ENCODE data around the gene AGAP1. TPM values are rescaled to one million over a fixed set of nuclear protein-coding genes. Genes with fewer than 3 reads are reported as not detected.

Gene AGAP1
- total and polyA plus RNA-seq, 2 donors from 2014 or later: 8.1 to 44.5 TPM

DNA sequence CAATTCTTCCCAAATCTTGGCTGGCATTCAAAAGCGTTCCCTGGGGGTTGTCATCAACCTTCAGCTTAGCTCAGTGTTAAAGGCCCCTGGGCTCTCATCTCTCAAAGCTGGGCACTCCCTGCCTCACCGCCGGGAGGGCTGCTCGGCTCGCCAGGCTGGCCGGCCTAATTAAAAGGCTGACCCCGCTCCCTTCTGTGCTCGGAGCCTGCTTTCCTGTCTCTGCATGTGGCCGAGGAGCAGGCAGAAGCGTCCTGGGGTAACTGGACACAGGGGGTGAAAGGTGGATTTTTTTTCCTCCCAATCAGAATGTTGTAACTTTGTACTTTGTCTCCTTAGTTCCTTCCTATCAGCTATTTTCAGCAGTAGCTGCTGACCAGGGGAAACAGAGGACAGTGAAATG lies 443.2 kb downstream of the AGAP1 start:
- no peak for FAIRE-seq
- intact Hi-C loops (cut with DNase I): no loop called here
- Histone ChIP-seq H3K9me3 (ENCODE audit: control insufficient read depth in 2 of 3, insufficient read depth in 1 of 3, low read length in 3 of 3) (peaks cover 0 to 7% (median 0%) of the 10 kb centered on the region in 3 donors), H3K4me1 (ENCODE audit: control insufficient read depth in 2 of 3, insufficient read depth in 2 of 3, low read depth in 1 of 3, low read length in 3 of 3) (peaks cover 0 to 3% (median 0%) of the 10 kb centered on the region in 3 donors), H3K4me3 (ENCODE audit: low read length in 3 of 3) (no peak overlapping the region), H3K9ac (ENCODE audit: low read length in 3 of 3) (no peak overlapping the region), H3K36me3 (ENCODE audit: control insufficient read depth in 2 of 3, insufficient read depth in 3 of 3, low read length in 3 of 3) (peaks cover 0 to 10% (median 0%) of the 10 kb centered on the region in 3 donors), H3K27me3 (ENCODE audit: control insufficient read depth, insufficient read depth, low read length) (no peaks in the 10 kb centered on the region), H3K27ac (ENCODE audit: low read depth in 2 of 2, low read length in 2 of 2) (peak overlapping the region; percentile 42 to 74)
- DNase-seq: peak in 1 of 5 donors; percentile 13
- TF ChIP-seq, protein P1, sequence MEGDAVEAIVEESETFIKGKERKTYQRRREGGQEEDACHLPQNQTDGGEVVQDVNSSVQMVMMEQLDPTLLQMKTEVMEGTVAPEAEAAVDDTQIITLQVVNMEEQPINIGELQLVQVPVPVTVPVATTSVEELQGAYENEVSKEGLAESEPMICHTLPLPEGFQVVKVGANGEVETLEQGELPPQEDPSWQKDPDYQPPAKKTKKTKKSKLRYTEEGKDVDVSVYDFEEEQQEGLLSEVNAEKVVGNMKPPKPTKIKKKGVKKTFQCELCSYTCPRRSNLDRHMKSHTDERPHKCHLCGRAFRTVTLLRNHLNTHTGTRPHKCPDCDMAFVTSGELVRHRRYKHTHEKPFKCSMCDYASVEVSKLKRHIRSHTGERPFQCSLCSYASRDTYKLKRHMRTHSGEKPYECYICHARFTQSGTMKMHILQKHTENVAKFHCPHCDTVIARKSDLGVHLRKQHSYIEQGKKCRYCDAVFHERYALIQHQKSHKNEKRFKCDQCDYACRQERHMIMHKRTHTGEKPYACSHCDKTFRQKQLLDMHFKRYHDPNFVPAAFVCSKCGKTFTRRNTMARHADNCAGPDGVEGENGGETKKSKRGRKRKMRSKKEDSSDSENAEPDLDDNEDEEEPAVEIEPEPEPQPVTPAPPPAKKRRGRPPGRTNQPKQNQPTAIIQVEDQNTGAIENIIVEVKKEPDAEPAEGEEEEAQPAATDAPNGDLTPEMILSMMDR (IDR thresholded peaks at IDR 0.05; ENCODE audit: borderline replicate concordance, extremely low read depth, insufficient read depth): no peak

DNA sequence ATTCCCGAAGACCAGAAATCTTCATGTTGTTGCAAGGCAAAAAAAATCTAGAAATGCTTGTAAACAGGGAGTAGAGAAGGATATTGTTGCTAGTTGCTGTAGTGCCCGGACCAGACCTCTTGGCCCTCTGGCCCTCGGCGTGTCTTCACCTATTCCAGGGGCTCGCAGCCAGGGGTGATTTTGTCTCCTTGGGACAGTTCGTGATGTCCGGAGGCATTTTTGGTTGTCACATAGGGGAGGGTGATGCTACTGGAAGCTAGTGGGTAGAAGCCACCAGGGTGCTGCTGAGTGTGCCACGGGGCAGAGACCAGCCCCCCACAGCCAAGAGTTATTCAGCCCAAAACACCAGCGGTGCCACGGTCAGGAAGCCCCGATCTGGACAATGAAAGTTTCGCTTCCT lies 443.7 kb downstream of the AGAP1 start:
- no peak for FAIRE-seq
- TF ChIP-seq, protein P1 (IDR thresholded peaks at IDR 0.05; ENCODE audit: borderline replicate concordance, extremely low read depth, insufficient read depth): no peak
- H3K27ac ChIP-seq (ENCODE audit: low read depth in 2 of 2, low read length in 2 of 2): peak overlapping the region; percentile 42 to 74
- H3K9ac ChIP-seq (ENCODE audit: low read length in 3 of 3): no peak overlapping the region
- peaks cover 0 to 7% (median 0%) of the 10 kb centered on the region in 3 donors for H3K9me3 ChIP-seq (ENCODE audit: control insufficient read depth in 2 of 3, insufficient read depth in 1 of 3, low read length in 3 of 3)
- H3K27me3 ChIP-seq (ENCODE audit: control insufficient read depth, insufficient read depth, low read length): no peaks in the 10 kb centered on the region
- intact Hi-C loops (cut with DNase I): no loop called here
- H3K4me1 ChIP-seq (ENCODE audit: control insufficient read depth in 2 of 3, insufficient read depth in 2 of 3, low read depth in 1 of 3, low read length in 3 of 3): peaks cover 0 to 3% (median 0%) of the 10 kb centered on the region in 3 donors
- H3K36me3 ChIP-seq (ENCODE audit: control insufficient read depth in 2 of 3, insufficient read depth in 3 of 3, low read length in 3 of 3): peaks cover 0 to 10% (median 0%) of the 10 kb centered on the region in 3 donors
- DNase-seq: no peak
- no peak overlapping the region for H3K4me3 ChIP-seq (ENCODE audit: low read length in 3 of 3)

DNA sequence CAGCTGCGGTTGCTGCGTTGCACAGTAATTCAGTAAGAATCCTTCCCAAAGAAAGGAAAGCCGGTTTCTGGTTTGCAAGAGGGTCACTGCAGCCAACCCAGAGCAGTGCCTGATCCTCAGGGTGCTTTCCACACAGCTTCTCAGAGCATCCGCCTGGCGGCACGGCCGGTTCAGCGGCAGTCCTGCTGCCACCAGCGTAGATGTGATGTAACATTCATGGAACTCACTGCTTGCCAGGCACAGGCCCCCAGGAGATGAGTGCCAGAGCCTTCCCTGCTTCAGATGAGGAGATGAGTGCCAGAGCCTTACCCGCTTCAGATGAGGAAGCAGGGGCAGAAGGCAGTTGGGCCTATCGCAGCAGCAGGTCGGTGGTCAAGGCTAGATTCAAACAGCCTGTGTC lies 444.1 kb downstream of the AGAP1 start:
- no peak for DNase-seq
- Histone ChIP-seq H3K27ac (ENCODE audit: low read depth in 2 of 2, low read length in 2 of 2) (peak overlapping the region in 1 of 2 donors; percentile 74), H3K9me3 (ENCODE audit: control insufficient read depth in 2 of 3, insufficient read depth in 1 of 3, low read length in 3 of 3) (peaks cover 0 to 7% (median 0%) of the 10 kb centered on the region in 3 donors), H3K27me3 (ENCODE audit: control insufficient read depth, insufficient read depth, low read length) (no peaks in the 10 kb centered on the region), H3K4me3 (ENCODE audit: low read length in 3 of 3) (no peak overlapping the region), H3K4me1 (ENCODE audit: control insufficient read depth in 2 of 3, insufficient read depth in 2 of 3, low read depth in 1 of 3, low read length in 3 of 3) (peaks cover 0 to 3% (median 0%) of the 10 kb centered on the region in 3 donors), H3K9ac (ENCODE audit: low read length in 3 of 3) (no peak overlapping the region), H3K36me3 (ENCODE audit: control insufficient read depth in 2 of 3, insufficient read depth in 3 of 3, low read length in 3 of 3) (peaks cover 0 to 10% (median 0%) of the 10 kb centered on the region in 3 donors)
- intact Hi-C loops (cut with DNase I): no loop called here
- TF ChIP-seq, protein P1 (IDR thresholded peaks at IDR 0.05; ENCODE audit: borderline replicate concordance, extremely low read depth, insufficient read depth): no peak
- no peak for FAIRE-seq

DNA sequence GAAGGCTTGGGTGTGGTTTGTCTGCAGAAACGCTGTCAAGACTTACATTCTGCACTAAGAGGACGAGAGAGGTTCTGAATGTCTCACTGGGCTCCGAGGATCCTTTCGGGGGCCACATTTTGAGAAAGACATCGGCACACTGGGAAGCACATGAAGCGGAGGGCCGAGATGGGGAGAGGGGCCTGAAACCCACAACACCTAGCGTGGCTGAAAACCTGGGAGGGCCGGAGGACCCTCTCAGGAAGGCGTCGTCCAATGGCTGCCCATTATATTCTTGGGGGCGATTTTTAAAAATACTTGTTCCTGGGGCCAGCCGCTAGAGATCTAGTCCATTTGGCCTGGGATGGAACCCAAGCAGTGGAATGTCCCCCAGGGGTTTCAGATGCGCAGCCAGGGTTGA lies 444.8 kb downstream of the AGAP1 start:
- Histone ChIP-seq H3K4me1 (ENCODE audit: control insufficient read depth in 2 of 3, insufficient read depth in 2 of 3, low read depth in 1 of 3, low read length in 3 of 3) (peaks cover 0 to 3% (median 0%) of the 10 kb centered on the region in 3 donors), H3K27me3 (ENCODE audit: control insufficient read depth, insufficient read depth, low read length) (no peaks in the 10 kb centered on the region), H3K9me3 (ENCODE audit: control insufficient read depth in 2 of 3, insufficient read depth in 1 of 3, low read length in 3 of 3) (peaks cover 0 to 7% (median 0%) of the 10 kb centered on the region in 3 donors), H3K36me3 (ENCODE audit: control insufficient read depth in 2 of 3, insufficient read depth in 3 of 3, low read length in 3 of 3) (peaks cover 0 to 8% (median 0%) of the 10 kb centered on the region in 3 donors), H3K4me3 (ENCODE audit: low read length in 3 of 3) (no peak overlapping the region), H3K27ac (ENCODE audit: low read depth in 2 of 2, low read length in 2 of 2) (no peak overlapping the region), H3K9ac (ENCODE audit: low read length in 3 of 3) (no peak overlapping the region)
- TF ChIP-seq, protein P1 (IDR thresholded peaks at IDR 0.05; ENCODE audit: borderline replicate concordance, extremely low read depth, insufficient read depth): no peak
- FAIRE-seq (no peak), DNase-seq (no peak)
- intact Hi-C loops (cut with DNase I): no loop called here

Data from kidney (tissue), 14 donors.